Fibroblast of villous mesenchyme (primary cell): ENCODE data around the gene PRDM8. TPM values are rescaled to one million over a fixed set of nuclear protein-coding genes. Genes with fewer than 3 reads are reported as not detected.

Experiments used
- DNase-seq: peaks from one replicate; pipeline ENCODE4 v3.0.0-alpha.2; 2010; ENCODE audit warnings: low read depth
- H3K4me3 ChIP-seq: 2 replicates; pipeline ENCODE4 v1.5.1; 2011; ENCODE audit warnings: low read depth, mild to moderate bottlenecking, low read length
- CTCF ChIP-seq: IDR thresholded peaks from 2 replicates; pipeline ENCODE4 v1.5.1; 2012; ENCODE audit warnings: low read depth, mild to moderate bottlenecking, low read length; ENCODE audit not compliant: insufficient read depth
- total RNA-seq: library from RNA; depleted of rRNA; stranded (reverse); fragments of >200 nt; gene quantifications from 2 replicates; pipeline ENCODE4 v1.2.3, GENCODE V29; 2012

The PRDM8 gene
- total RNA-seq, 1 donor: 7.3 TPM

- TF ChIP-seq CTCF: no peak
- DNase-seq: peak; percentile 20
- H3K4me3 ChIP-seq: peak overlapping the region; percentile 71
Observed at GRCh38 chr4:80183250-80184052, 13.9 kb upstream of the PRDM8 start.

DNA sequence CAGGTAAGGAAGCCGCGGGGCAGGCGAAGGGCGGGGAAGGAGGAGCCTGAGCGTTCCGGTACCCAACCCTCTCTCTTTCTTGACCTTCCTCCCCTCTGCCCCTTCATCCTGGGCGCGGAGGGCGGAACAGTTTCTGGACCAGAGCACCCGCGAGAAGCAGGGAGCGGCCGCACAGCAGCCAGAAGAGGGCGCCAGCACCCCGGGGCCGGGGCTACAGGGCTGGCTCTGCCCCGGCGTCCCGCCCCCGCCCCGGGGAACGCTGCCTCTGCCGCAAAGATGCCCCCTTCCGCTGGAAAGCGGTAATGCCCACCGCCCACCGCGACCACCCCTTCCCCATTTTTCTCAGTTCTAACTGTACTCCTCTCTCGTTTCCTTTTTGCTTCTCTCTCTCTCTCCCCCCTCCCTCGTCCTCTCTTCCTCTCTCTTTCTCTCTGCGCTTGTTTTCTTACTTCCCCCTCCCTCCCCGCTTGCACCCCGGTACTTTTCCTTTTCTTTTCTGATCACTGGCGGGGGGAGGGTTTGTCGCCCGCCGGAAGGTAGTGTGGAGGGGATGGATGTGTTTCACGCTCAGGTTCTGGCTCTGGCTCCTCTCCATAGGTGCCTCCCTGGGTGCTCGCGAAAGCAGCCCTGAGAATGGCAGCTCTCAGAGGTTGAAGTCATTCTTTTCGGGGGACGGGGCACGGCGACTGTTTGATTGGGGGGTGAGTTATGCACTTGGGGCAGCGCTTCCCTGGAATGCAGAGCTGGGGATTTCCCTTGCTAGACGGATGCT lies 13.1 kb upstream of the PRDM8 start:
- H3K4me3 ChIP-seq: peak overlapping the region; percentile 71
- peak; percentile 83 for DNase-seq
- TF ChIP-seq CTCF: peak; percentile 72

DNA sequence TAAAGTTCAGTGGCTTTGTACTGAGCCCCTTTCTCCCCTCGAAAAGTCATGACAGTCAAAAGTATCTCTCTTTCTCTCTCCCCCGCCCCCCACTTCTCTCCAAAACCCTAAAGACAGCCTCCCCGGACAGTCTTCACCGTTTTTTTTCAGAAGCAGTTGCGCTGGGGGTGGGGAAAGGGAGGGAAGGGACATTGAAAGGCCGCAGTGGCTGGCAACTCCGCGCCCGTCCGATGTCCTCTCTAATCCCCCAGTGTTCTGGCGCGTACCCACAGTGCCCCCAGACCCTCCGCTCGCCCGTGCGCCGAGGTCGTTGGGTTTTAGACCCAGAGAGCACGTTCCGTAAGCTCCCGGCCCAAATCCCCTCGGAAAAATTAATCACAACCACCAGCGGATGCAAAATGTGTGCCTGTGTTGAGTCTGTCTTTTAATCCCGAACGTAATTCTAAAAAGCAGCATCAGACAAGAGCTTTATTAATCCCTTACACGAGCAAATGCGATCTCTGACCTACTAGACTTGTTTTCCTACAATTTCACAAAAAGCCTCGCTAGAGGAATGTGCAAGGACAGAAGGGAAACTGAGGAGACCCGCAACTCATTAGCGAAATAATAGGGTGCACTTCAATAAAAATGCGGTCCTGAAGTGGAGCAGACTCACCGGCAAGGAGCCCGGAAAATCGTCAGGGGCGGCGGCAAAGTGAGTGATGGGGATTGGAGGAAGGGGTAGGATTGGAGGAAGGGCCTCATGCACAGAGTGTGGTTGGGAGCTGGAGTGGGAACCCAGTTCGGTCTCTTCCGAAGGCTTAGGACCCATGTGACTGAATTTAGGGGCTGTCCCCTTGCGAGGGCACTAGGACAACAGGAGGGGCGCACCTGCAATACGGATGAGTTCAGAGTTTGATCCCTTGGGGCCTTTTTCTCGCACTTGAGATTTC lies 12.2 kb upstream of the PRDM8 start:
- peak; percentile 37 for DNase-seq
- TF ChIP-seq CTCF: no peak
- peak overlapping the region; percentile 71 for H3K4me3 ChIP-seq

DNA sequence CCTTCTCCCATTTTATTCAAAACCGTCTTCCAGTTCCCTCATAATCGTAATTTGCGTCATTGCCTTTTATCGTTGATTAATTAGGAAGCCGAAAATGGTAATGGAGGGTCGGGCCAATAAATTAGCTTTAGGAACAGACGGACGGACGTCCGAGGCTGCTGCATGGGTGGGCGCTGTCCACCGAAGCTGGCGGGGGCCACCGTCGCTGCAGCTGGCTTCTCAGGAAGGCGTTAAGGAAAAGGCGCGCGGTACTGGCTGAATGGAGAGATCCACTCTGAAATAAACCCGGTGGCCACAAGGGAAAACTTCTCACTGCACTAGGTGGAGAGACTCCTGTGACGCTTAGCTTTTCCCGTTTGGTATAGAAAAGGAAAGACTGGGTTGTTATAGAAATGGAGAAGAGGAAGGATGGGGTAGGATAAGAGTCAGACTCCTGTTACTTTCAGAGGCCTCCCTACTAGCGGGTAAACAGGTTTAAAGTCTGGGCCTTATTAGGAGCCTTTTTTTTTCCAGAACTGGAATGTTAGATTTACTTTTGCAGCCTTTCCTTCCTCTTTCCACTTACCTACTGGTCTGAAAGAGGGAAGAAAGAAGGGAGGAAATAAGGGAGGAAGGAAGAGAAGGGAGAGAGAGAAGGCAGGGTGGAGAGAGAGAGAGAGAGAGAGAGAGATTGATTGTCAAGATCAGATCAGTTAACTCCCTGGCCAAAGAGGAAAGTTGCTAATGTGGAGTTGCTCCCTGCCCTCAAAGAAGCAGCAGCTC lies 11.3 kb upstream of the PRDM8 start:
- peak overlapping the region; percentile 71 for H3K4me3 ChIP-seq
- no peak for DNase-seq
- TF ChIP-seq CTCF: no peak

- DNase-seq: no peak
- no peak for TF ChIP-seq CTCF
- H3K4me3 ChIP-seq: no peak overlapping the region
Observed at GRCh38 chr4:80186676-80187075, 10.6 kb upstream of the PRDM8 start.

- DNase-seq: no peak
- H3K4me3 ChIP-seq: no peak overlapping the region
- TF ChIP-seq CTCF: no peak
Observed at GRCh38 chr4:80187677-80188076, 9.6 kb upstream of the PRDM8 start.
